ENCODE results near the gene CCNF. TPM values are rescaled to one million over a fixed set of nuclear protein-coding genes. Genes with fewer than 3 reads are reported as not detected.

Gene CCNF
- total RNA-seq, 4 donors from 2014 or later: 4.7 to 19.8 (median 6.9) TPM

DNA sequence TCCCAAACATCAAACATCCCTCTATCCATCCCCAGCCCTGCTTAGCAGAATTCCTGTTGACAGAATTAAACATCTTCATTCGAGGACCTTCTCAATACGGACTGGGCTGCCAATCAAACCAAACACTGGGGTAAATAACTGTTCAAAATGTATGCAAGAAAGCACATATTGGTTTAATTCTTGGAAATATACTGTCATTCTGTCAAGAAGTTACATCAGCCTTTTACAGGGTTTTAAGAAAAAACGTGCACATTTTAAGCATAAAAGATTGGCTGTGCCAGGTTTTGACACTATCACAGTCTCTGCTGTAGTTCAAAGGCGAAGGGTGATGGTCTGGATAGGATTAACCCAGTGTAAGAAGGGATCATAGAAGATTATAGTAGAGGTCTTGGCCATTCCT lies 25.1 kb upstream of the CCNF start:
- H3K27me3 ChIP-seq: no peaks in the 10 kb centered on the region
- DNase-seq: no peak

DNA sequence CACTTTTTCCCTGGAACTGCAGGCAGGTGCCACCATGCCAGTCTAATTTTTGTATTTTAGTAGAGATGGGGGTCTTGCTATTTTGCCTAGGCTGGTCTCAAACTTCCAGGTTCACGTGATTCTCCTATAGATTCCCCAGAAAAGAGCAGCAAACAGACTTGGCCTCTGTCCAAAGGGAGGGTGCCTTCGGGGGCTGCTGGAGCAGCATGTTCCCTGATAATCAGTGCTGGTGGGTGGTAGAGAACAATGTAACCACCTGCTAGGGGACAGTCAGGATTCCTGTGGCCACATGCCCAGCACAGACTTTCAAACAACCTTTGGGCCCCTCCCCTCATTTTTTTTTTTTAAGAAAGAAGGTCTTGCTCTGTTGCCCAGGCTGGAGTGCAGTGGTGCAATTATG lies 14.2 kb upstream of the CCNF start:
- no peaks in the 10 kb centered on the region for H3K4me1 ChIP-seq
- no peaks in the 10 kb centered on the region for H3K36me3 ChIP-seq
- DNase-seq: no peak
- H3K4me3 ChIP-seq: no peak overlapping the region
- no peaks in the 10 kb centered on the region for H3K27me3 ChIP-seq
- no peak for TF ChIP-seq POLR2A (IDR thresholded peaks at IDR 0.05)
- TF ChIP-seq, protein P1, sequence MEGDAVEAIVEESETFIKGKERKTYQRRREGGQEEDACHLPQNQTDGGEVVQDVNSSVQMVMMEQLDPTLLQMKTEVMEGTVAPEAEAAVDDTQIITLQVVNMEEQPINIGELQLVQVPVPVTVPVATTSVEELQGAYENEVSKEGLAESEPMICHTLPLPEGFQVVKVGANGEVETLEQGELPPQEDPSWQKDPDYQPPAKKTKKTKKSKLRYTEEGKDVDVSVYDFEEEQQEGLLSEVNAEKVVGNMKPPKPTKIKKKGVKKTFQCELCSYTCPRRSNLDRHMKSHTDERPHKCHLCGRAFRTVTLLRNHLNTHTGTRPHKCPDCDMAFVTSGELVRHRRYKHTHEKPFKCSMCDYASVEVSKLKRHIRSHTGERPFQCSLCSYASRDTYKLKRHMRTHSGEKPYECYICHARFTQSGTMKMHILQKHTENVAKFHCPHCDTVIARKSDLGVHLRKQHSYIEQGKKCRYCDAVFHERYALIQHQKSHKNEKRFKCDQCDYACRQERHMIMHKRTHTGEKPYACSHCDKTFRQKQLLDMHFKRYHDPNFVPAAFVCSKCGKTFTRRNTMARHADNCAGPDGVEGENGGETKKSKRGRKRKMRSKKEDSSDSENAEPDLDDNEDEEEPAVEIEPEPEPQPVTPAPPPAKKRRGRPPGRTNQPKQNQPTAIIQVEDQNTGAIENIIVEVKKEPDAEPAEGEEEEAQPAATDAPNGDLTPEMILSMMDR (IDR thresholded peaks at IDR 0.05): no peak
- H3K27ac ChIP-seq: no peak overlapping the region
- H3K9me3 ChIP-seq: no peaks in the 10 kb centered on the region

More for the DNA sequence above, 25.1 kb upstream of the CCNF start:
- Histone ChIP-seq H3K4me3 (no peak overlapping the region), H3K4me1 (no peaks in the 10 kb centered on the region), H3K36me3 (no peaks in the 10 kb centered on the region), H3K27ac (no peak overlapping the region), H3K9me3 (no peaks in the 10 kb centered on the region)
- TF ChIP-seq POLR2A (IDR thresholded peaks at IDR 0.05): no peak
- TF ChIP-seq, protein P1 (IDR thresholded peaks at IDR 0.05): no peak

DNA sequence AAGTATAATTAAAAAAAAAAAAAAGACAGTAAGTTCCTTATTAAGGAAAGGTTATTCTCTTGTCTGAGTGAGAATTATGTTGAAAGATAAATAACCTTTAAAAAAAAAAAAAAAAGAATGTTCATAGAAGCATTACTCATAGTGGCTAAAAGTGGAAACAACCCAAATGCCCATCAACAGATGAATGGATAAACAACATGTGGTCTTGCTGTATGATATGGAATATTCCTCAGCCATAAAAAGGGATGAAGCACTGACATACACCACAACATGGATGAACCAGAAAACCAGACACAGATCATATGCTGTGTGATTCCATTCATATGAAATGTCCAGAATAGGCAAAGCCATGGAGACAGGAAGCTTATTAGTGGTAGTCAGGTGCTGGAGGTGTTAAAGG lies 9.2 kb upstream of the CCNF start:
- no peak for DNase-seq
- no peak overlapping the region for H3K27ac ChIP-seq
- H3K9me3 ChIP-seq: no peaks in the 10 kb centered on the region
- H3K4me3 ChIP-seq: no peak overlapping the region
- TF ChIP-seq POLR2A (IDR thresholded peaks at IDR 0.05): no peak
- TF ChIP-seq, protein P1 (IDR thresholded peaks at IDR 0.05): no peak
- no peaks in the 10 kb centered on the region for H3K4me1 ChIP-seq
- no peaks in the 10 kb centered on the region for H3K36me3 ChIP-seq
- no peaks in the 10 kb centered on the region for H3K27me3 ChIP-seq

DNA sequence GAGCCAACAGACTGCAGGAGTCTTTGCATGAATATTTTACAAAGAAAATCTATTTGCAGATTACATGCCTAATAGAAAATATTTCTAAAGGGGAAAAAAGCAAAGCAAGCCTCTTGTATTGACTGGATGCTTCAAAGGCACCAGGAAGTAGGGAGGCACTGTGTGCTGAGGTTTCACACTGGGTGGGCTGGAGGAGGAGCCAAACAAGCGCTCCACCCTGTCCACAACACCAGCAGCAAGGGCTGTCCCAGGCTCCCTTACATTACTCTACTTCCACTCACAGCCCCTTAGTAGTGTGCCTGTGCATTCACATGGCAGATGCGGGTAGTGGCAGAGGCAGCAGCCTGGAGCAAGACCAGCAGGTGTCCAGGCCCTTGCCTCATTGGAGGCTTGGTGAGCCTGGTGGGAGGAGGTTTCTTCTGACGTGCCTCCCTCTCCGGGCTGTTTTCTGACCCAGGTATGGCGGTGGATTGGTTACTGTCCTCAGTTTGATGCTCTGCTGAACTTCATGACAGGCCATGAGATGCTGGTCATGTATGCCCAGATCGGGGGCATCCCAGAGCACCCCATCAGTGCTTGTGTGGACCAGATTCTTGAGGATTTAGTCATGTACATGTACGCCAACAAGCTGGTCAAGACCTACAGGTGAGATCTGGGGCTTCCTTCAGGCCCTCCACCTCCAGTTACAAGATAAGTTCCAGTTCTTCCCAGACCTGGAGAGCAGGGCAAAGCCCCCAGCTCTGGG lies 7.0 kb upstream of the CCNF start:
- Histone ChIP-seq H3K36me3 (no peaks in the 10 kb centered on the region), H3K27me3 (no peaks in the 10 kb centered on the region), H3K4me1 (no peaks in the 10 kb centered on the region), H3K27ac (no peak overlapping the region), H3K4me3 (no peak overlapping the region), H3K9me3 (no peaks in the 10 kb centered on the region)
- no peak for TF ChIP-seq POLR2A (IDR thresholded peaks at IDR 0.05)
- TF ChIP-seq, protein P1 (IDR thresholded peaks at IDR 0.05): no peak
- DNase-seq: no peak

DNA sequence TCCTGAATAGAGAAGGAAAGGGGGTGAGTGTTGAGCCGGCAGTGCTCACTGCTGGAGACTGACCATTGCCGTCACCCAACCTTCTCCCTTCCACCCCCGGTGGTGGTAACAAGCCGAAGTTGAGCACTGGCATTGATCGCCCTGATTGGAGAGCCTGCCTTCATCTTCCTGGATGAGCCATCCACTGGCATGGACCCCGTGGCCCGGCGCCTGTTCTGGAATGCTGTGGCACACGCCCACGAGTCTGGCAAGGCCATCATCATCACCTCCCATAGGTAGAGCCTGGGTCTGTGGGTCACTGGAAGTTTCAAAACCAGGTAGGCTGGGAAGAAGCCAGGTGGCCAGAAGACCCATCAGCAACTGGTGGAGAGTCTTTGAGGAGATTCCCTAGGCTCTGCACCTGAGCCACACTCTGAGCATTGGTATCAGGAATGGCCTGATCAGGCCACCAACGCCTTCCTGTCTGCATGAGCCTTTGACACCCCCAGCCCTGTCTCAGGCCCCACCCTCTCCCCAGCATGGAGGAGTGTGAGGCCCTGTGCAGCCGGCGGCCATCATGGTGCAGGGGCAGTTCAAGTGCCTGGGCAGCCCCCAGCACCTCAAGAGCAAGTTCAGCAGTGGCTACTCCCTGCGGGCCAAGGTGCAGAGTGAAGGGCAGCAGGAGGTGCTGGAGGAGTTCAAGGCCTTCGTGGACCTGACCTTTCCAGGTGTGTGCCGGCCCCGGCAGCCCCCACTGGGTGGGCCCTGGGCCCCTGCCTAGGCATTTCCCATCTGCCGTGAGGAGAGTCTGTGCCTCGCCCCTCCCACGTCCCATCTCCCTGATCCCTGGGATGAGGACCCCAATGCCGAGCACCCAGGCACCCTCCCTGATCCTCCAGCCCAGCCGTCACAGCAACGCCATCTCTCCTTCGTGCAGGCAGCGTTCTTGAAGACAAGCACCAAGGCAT lies 4.9 kb upstream of the CCNF start:
- DNase-seq: no peak
- H3K4me3 ChIP-seq: no peak overlapping the region
- no peaks in the 10 kb centered on the region for H3K27me3 ChIP-seq
- H3K36me3 ChIP-seq: no peaks in the 10 kb centered on the region
- peaks cover 0 to 6% (median 0%) of the 10 kb centered on the region in 4 donors for H3K4me1 ChIP-seq
- H3K9me3 ChIP-seq: no peaks in the 10 kb centered on the region
- no peak for TF ChIP-seq POLR2A (IDR thresholded peaks at IDR 0.05)
- TF ChIP-seq, protein P1 (IDR thresholded peaks at IDR 0.05): no peak
- H3K27ac ChIP-seq: no peak overlapping the region

All from Peyer's patch (tissue), 4 donors.